H1 (cell line): ENCODE results near the gene ETFDH. TPM values are rescaled to one million over a fixed set of nuclear protein-coding genes. Genes with fewer than 3 reads are reported as not detected.

Experiments used
- CTCF ChIA-PET: fragments of 300-600 bp; sonication (Branson Sonifier 250); formaldehyde crosslinking; loops from one replicate; lab custom pipeline; 2021; ENCODE audit not compliant: partially characterized antibody; lab: Charles Lee
- POLR2A ChIA-PET: fragments of 300-600 bp; sonication (Branson Sonifier 250); formaldehyde crosslinking; loops from one replicate; lab custom pipeline; 2021; ENCODE audit warnings: inconsistent platforms; ENCODE audit not compliant: partially characterized antibody; lab: Charles Lee
- DNase-seq, 2 experiments: peaks; one replicate each; pipeline versions ENCODE4 v3.0.0 to v3.0.0-alpha.2; 2010 to 2022; ENCODE audit warnings: low spot score in 2 of 2, low read depth in 1 of 2, mixed read lengths in 1 of 2
- FAIRE-seq: peaks from 2 replicates; lab custom pipeline; 2011; peaks lifted over from hg19 to GRCh38; lab: Jason Lieb, UNC
- H2AFZ ChIP-seq: 2 replicates; pipeline ENCODE4 v1.8.1; 2012; ENCODE audit warnings: low read length, inconsistent platforms
- H2AK5ac ChIP-seq: 2 replicates; pipeline ENCODE4 v1.6.1; 2013; ENCODE audit warnings: low read depth, low read length
- H2BK120ac ChIP-seq: replicated peaks from 2 replicates; pipeline ENCODE3; 2013; ENCODE audit warnings: low read depth, low read length, inconsistent platforms
- H2BK12ac ChIP-seq: 2 replicates; pipeline ENCODE4 v1.6.1; 2013; ENCODE audit warnings: low read depth, low read length
- H2BK15ac ChIP-seq: 2 replicates; pipeline ENCODE4 v1.6.1; 2013; ENCODE audit warnings: low read length
- H2BK20ac ChIP-seq: 2 replicates; pipeline ENCODE4 v1.6.1; 2013; ENCODE audit warnings: low read length
- H2BK5ac ChIP-seq: 2 replicates; pipeline ENCODE4 v1.6.1; 2013; ENCODE audit warnings: low read depth, low read length
- H3K14ac ChIP-seq: 2 replicates; pipeline ENCODE4 v1.6.1; 2013; ENCODE audit warnings: inconsistent platforms; ENCODE audit not compliant: insufficient read length
- H3K18ac ChIP-seq: 2 replicates; pipeline ENCODE4 v1.6.1; 2013; ENCODE audit warnings: low read length; ENCODE audit errors: extremely low read depth
- H3K23ac ChIP-seq: 2 replicates; pipeline ENCODE4 v1.6.1; 2013; ENCODE audit warnings: inconsistent platforms; ENCODE audit not compliant: insufficient read length
- H3K23me2 ChIP-seq: 2 replicates; pipeline ENCODE4 v1.6.1; 2013; ENCODE audit warnings: low read depth, low read length
- H3K27ac ChIP-seq: 2 replicates; pipeline ENCODE4 v1.6.1; 2011; ENCODE audit warnings: low read depth, low read length, inconsistent platforms
- H3K27me3 ChIP-seq, 4 experiments: replicated peaks in 1 of 4; 1 replicate in 1 of 4; 2 replicates in 3 of 4; pipeline versions ENCODE4 v1.6.1 to v1.8.1; 2011 to 2013; ENCODE audit warnings: low read length in 3 of 4, mild to moderate bottlenecking in 3 of 4, inconsistent platforms in 2 of 4, mixed read lengths in 2 of 4, moderate library complexity in 1 of 4; ENCODE audit not compliant: control insufficient read depth in 3 of 4, insufficient read depth in 3 of 4; ENCODE audit errors: extremely low read depth in 1 of 4
- H3K36me3 ChIP-seq, 4 experiments: 2 replicates each; pipeline versions ENCODE4 v1.6.1 to v1.8.1; 2011 to 2013; ENCODE audit warnings: mild to moderate bottlenecking in 4 of 4, low read length in 3 of 4, moderate library complexity in 2 of 4, control low read depth in 1 of 4, inconsistent platforms in 1 of 4; ENCODE audit not compliant: insufficient read depth in 4 of 4, control insufficient read depth in 2 of 4
- H3K4ac ChIP-seq: replicated peaks from 2 replicates; pipeline ENCODE3; 2013; ENCODE audit warnings: low read length, low read depth, mixed read lengths, inconsistent platforms; ENCODE audit not compliant: insufficient read length
- H3K4me1 ChIP-seq, 4 experiments: replicated peaks in 1 of 4; 1 replicate in 1 of 4; 2 replicates in 3 of 4; pipeline versions ENCODE4 v1.6.1 to v1.8.1; 2011 to 2013; ENCODE audit warnings: low read length in 3 of 4, inconsistent platforms in 2 of 4, mixed read lengths in 1 of 4; ENCODE audit not compliant: insufficient read depth in 4 of 4, control insufficient read depth in 3 of 4
- H3K4me2 ChIP-seq, 2 experiments: 2 replicates each; pipeline versions ENCODE4 v1.6.1 to v1.8.1; 2011 to 2013; ENCODE audit warnings: low read depth in 2 of 2, low read length in 2 of 2, control low read depth in 1 of 2, inconsistent platforms in 1 of 2, mild to moderate bottlenecking in 1 of 2; ENCODE audit not compliant: insufficient read depth in 1 of 2
- H3K4me3 ChIP-seq, 4 experiments: fragments of 200-600, 300-600 bp in 1 of 4; sonication (generic), shearing (Covaris generic), sonication (Bioruptor Twin) in 1 of 4; 2 replicates each; pipeline versions ENCODE4 v1.5.1 to v1.8.1; 2011 to 2016; ENCODE audit warnings: low read length in 4 of 4, low read depth in 3 of 4, control low read depth in 2 of 4, inconsistent platforms in 2 of 4, mild to moderate bottlenecking in 2 of 4, mixed read lengths in 1 of 4, moderate library complexity in 1 of 4; ENCODE audit not compliant: insufficient read depth in 2 of 4; ENCODE audit errors: extremely low read depth in 1 of 4
- H3K56ac ChIP-seq: replicated peaks from 2 replicates; pipeline ENCODE3; 2013; ENCODE audit warnings: low read depth, mild to moderate bottlenecking, mixed read lengths, low read length, inconsistent platforms; ENCODE audit not compliant: insufficient read length
- H3K79me1 ChIP-seq: 2 replicates; pipeline ENCODE4 v1.6.1; 2013; ENCODE audit warnings: low read depth, low read length, control low read depth
- H3K79me2 ChIP-seq, 2 experiments: 2 replicates each; pipeline versions ENCODE4 v1.6.1 to v1.8.1; 2012 to 2013; ENCODE audit warnings: low read length in 2 of 2, mild to moderate bottlenecking in 2 of 2, inconsistent platforms in 1 of 2; ENCODE audit not compliant: insufficient read depth in 2 of 2, control insufficient read depth in 1 of 2
- H3K9ac ChIP-seq, 4 experiments: replicated peaks in 1 of 4; 1 replicate in 1 of 4; 2 replicates in 3 of 4; pipeline versions ENCODE4 v1.6.1 to v1.8.1; 2011 to 2013; ENCODE audit warnings: low read depth in 3 of 4, low read length in 3 of 4, control low read depth in 2 of 4, mild to moderate bottlenecking in 2 of 4, moderate library complexity in 2 of 4, inconsistent platforms in 1 of 4; ENCODE audit errors: extremely low read depth in 1 of 4
- H3K9me3 ChIP-seq, 2 experiments: 2 replicates each; pipeline versions ENCODE4 v1.6.1 to v1.8.1; 2012 to 2013; ENCODE audit warnings: mild to moderate bottlenecking in 2 of 2, moderate library complexity in 2 of 2, control low read depth in 1 of 2, inconsistent platforms in 1 of 2, low read depth in 1 of 2, low read length in 1 of 2, mixed read lengths in 1 of 2; ENCODE audit not compliant: insufficient read depth in 2 of 2
- H4K20me1 ChIP-seq, 2 experiments: replicated peaks in 1 of 2; 2 replicates each; pipeline versions ENCODE3 to v1.8.1; 2011 to 2013; ENCODE audit warnings: inconsistent platforms in 2 of 2, low read length in 2 of 2, mild to moderate bottlenecking in 1 of 2; ENCODE audit not compliant: insufficient read depth in 2 of 2, control insufficient read depth in 1 of 2
- H4K5ac ChIP-seq: 2 replicates; pipeline ENCODE4 v1.6.1; 2013; ENCODE audit warnings: low read length, low read depth, mixed read lengths, inconsistent platforms; ENCODE audit not compliant: insufficient read length
- H4K8ac ChIP-seq: 2 replicates; pipeline ENCODE4 v1.8.0; 2013; ENCODE audit warnings: mild to moderate bottlenecking, moderate library complexity, low read length, inconsistent platforms; ENCODE audit not compliant: insufficient read depth; ENCODE audit errors: extremely low read depth
- H4K91ac ChIP-seq: replicated peaks from 2 replicates; pipeline ENCODE3; 2013; ENCODE audit warnings: low read length, mixed read lengths, inconsistent platforms; ENCODE audit not compliant: insufficient read length
- CHD1 ChIP-seq: IDR thresholded peaks from 2 replicates; pipeline ENCODE4 v1.6.1; 2012; ENCODE audit warnings: low read depth, low read length, improper control_type of control experiment
- EZH2 ChIP-seq: fragments of 200-600 bp; sonication (generic); IDR thresholded peaks from 2 replicates; pipeline ENCODE4 v1.7.1; 2012; ENCODE audit warnings: low read depth, mild to moderate bottlenecking, moderate library complexity, low read length, inconsistent platforms; ENCODE audit not compliant: severe bottlenecking
- HDAC2 ChIP-seq, 2 experiments: fragments of 300-600 bp in 1 of 2; sonication (generic) in 1 of 2; IDR thresholded peaks; 2 replicates each; pipeline ENCODE4 v1.6.1; 2011 to 2012; ENCODE audit warnings: low read depth in 2 of 2, low read length in 2 of 2, mild to moderate bottlenecking in 2 of 2, moderate library complexity in 2 of 2, borderline replicate concordance in 1 of 2, inconsistent platforms in 1 of 2
- JUN ChIP-seq: IDR thresholded peaks from 2 replicates; pipeline ENCODE4 v1.6.1; 2011; ENCODE audit warnings: low read depth, mild to moderate bottlenecking, improper control_type of control experiment, low read length
- MAFK ChIP-seq: IDR thresholded peaks from 2 replicates; pipeline ENCODE4 v1.6.1; 2012; ENCODE audit warnings: low read depth, mild to moderate bottlenecking, improper control_type of control experiment, low read length
- NANOG ChIP-seq: IDR thresholded peaks from 2 replicates; pipeline ENCODE4 v1.6.1; 2011; ENCODE audit warnings: low read length, low read depth, mild to moderate bottlenecking, inconsistent platforms; ENCODE audit not compliant: insufficient read depth, poor library complexity, severe bottlenecking
- RAD21 ChIP-seq, 2 experiments: IDR thresholded peaks in 1 of 2; conservative IDR thresholded peaks in 1 of 2; 2 replicates each; pipeline ENCODE4 v1.6.1; 2011; ENCODE audit warnings: low read depth in 2 of 2, low read length in 2 of 2, improper control_type of control experiment in 1 of 2, inconsistent platforms in 1 of 2, mild to moderate bottlenecking in 1 of 2, moderate library complexity in 1 of 2
- RFX5 ChIP-seq: IDR thresholded peaks from 2 replicates; pipeline ENCODE4 v1.6.1; 2011; ENCODE audit warnings: low read depth, low read length, improper control_type of control experiment, borderline replicate concordance
- RNF2 ChIP-seq: fragments of 200-900, 300-1000 bp; sonication (generic); IDR thresholded peaks from 2 replicates; pipeline ENCODE4 v1.7.1; 2016; ENCODE audit warnings: borderline replicate concordance, low read depth, mild to moderate bottlenecking, antibody characterized with exemption, low read length; ENCODE audit not compliant: poor library complexity, severe bottlenecking; ENCODE audit errors: missing control alignments
- RXRA ChIP-seq: IDR thresholded peaks from 2 replicates; pipeline ENCODE4 v1.6.1; 2011; ENCODE audit warnings: low read depth, mild to moderate bottlenecking, low read length, moderate library complexity; ENCODE audit not compliant: insufficient read depth
- SIX5 ChIP-seq: IDR thresholded peaks from 2 replicates; pipeline ENCODE4 v1.6.1; 2011; ENCODE audit warnings: mild to moderate bottlenecking, low read depth, low read length
- SP4 ChIP-seq: IDR thresholded peaks from 2 replicates; pipeline ENCODE4 v1.6.1; 2012; ENCODE audit warnings: low read length, inconsistent platforms
- SUZ12 ChIP-seq: fragments of 200-600 bp; sonication (generic); IDR thresholded peaks from 2 replicates; pipeline ENCODE4 v1.6.1; 2012; ENCODE audit warnings: mild to moderate bottlenecking, inconsistent platforms, low read length, moderate library complexity, mixed read lengths
- TEAD4 ChIP-seq: IDR thresholded peaks from 2 replicates; pipeline ENCODE4 v1.6.1; 2012; ENCODE audit warnings: low read depth, low read length, inconsistent platforms, mixed read lengths
- WGBS, 2 experiments: shearing (Covaris generic) in 1 of 2; methylation state at CpG; one replicate each; pipeline versions ENCODE4 v1.1.6 to v1.1.7; 2013 to 2015; ENCODE audit warnings: low lambda C conversion rate in 2 of 2, mixed read lengths in 2 of 2, inconsistent platforms in 1 of 2, low coverage in 1 of 2, missing lambda C conversion rate in 1 of 2; ENCODE audit not compliant: insufficient replicate concordance in 2 of 2, insufficient coverage in 1 of 2, insufficient read length in 1 of 2; ENCODE audit errors: extremely low coverage in 1 of 2, missing lambda C conversion rate in 1 of 2; 5-methylcytosine and 5-hydroxymethylcytosine counted together
- polyA plus RNA-seq, 7 experiments: library from polyadenylated mRNA; depleted of rRNA in 3 of 7; stranded (reverse) in 5 of 7; unstranded in 2 of 7; fragments of >200 nt in 5 of 7; fragments of 200-250 nt in 2 of 7; gene quantifications; 1 replicate in 5 of 7; 2 replicates in 1 of 7; 4 replicates in 1 of 7; pipeline versions ENCODE4 v1.2.1 to v1.2.3, GENCODE V29; 2011 to 2013; ENCODE audit warnings: missing spikeins in 2 of 7, mixed read lengths in 2 of 7
- total RNA-seq: library from RNA; stranded (reverse); fragmentation: NEBNext Ultra II Directional; extraction: Animal tissue kit (Norgen Biotek cat#: 25700); gene quantifications from 2 replicates; pipeline ENCODE4 v1.2.1, GENCODE V29; 2021

ETFDH gene
- total and polyA plus RNA-seq, 2 of the 8 experiments (the other 6 are each of a cell fraction or from before 2014, with no cell fraction given), result 11.3 to 15.7 TPM

GRCh38 chr4:158758703-158759102 lies 86.6 kb downstream of the ETFDH start:
- Histone ChIP-seq H3K36me3 (no peaks in the 10 kb centered on the region), H4K91ac (no peak overlapping the region), H3K23me2 (no peaks in the 10 kb centered on the region), H4K20me1 (no peaks in the 10 kb centered on the region), H3K14ac (no peak overlapping the region), H3K4me1 (no peaks in the 10 kb centered on the region), H2BK120ac (no peak overlapping the region), H3K18ac (no peak overlapping the region), H3K4me2 (no peak overlapping the region), H3K23ac (no peak overlapping the region), H4K8ac (no peak overlapping the region), H3K79me1 (no peaks in the 10 kb centered on the region), H2BK12ac (no peak overlapping the region), H3K27me3 (no peaks in the 10 kb centered on the region), H3K79me2 (no peaks in the 10 kb centered on the region), H2BK20ac (no peak overlapping the region), H3K4me3 (no peak overlapping the region), H3K9ac (no peak overlapping the region), H2AFZ (no peak overlapping the region), H4K5ac (no peak overlapping the region), H2BK5ac (no peak overlapping the region), H3K4ac (no peak overlapping the region), H2BK15ac (no peak overlapping the region), H3K56ac (no peak overlapping the region), H3K9me3 (peaks cover 0 to 7% of the 10 kb centered on the region in 2 experiments; a peak in 2 of 4 replicates), H3K27ac (no peak overlapping the region), H2AK5ac (no peak overlapping the region)
- POLR2A ChIA-PET, result no interaction called here
- DNase-seq (no peak), FAIRE-seq (no peak)
- 86% methylated on average over 4 of the region's 4 CpGs; no CpG with 5 or more reads in 1 of the 2 experiments for WGBS, 2 experiments
- CTCF ChIA-PET, result no interaction called here
- TF ChIP-seq RNF2 (no peak), JUN (no peak), TEAD4 (no peak), NANOG (no peak), SP4 (no peak), CHD1 (no peak), RAD21 (IDR thresholded peaks at IDR 0.05 in 1 of 2, conservative IDR thresholded peaks at IDR 0.05 in 1 of 2; ENCODE audit: low read depth in 2 of 2, low read length in 2 of 2) (no peak), SIX5 (no peak), RFX5 (no peak), HDAC2 (IDR thresholded peaks at IDR 0.05; ENCODE audit: borderline replicate concordance in 1 of 2, low read depth in 2 of 2, low read length in 2 of 2) (no peak), SUZ12 (no peak), RXRA (no peak), EZH2 (no peak), MAFK (no peak)
